ENCODE measurements around the gene SUSD3.
A peak's percentile ranks its signal among the peaks of the same experiment; 100 is the strongest.
"Not testable (repeated sequence)": the region's sequence is repeated elsewhere in the genome, so short reads cannot be mapped to it uniquely, and the experiment has no call there.

The SUSD3 gene

GRCh38 chr9:93058355-93059010 is at the start of gene SUSD3:
Gene SUSD3 (plus strand): TSS chr9:93058701. CDS start chr9:93058743, 42 bp downstream.
- peak; percentile 74 for DNase-seq

GRCh38 chr9:93009337-93010015 is 49.0 kb upstream of the SUSD3 start:
- no peak for DNase-seq

GRCh38 chr9:93010056-93010455 is 48.4 kb upstream of the SUSD3 start:
- DNase-seq: no peak

GRCh38 chr9:93010704-93011103 is 47.8 kb upstream of the SUSD3 start:
- no peak for DNase-seq

GRCh38 chr9:93011114-93011513 is 47.4 kb upstream of the SUSD3 start:
- DNase-seq: no peak

- DNase-seq: no peak
These were observed 45.3 kb upstream of the SUSD3 start for GRCh38 chr9:93012963-93013855.

GRCh38 chr9:93013856-93014582 is 44.5 kb upstream of the SUSD3 start:
- DNase-seq: no peak

GRCh38 chr9:93015190-93015589 is 43.3 kb upstream of the SUSD3 start:
- DNase-seq: not testable (repeated sequence)

- no peak for DNase-seq
These were observed 40.9 kb upstream of the SUSD3 start for GRCh38 chr9:93017621-93018020.

- no peak for DNase-seq
These were observed 38.4 kb upstream of the SUSD3 start for GRCh38 chr9:93020151-93020550.

GRCh38 chr9:93020771-93021670 is 37.5 kb upstream of the SUSD3 start:
- DNase-seq: no peak

- DNase-seq: no peak
These were observed 36.4 kb upstream of the SUSD3 start for GRCh38 chr9:93022066-93022465.

GRCh38 chr9:93022721-93023520 is 35.6 kb upstream of the SUSD3 start:
- DNase-seq: no peak

- DNase-seq: no peak
These were observed 35.0 kb upstream of the SUSD3 start for GRCh38 chr9:93023521-93023815.

- DNase-seq: no peak
These were observed 33.9 kb upstream of the SUSD3 start for GRCh38 chr9:93024646-93024910.

- DNase-seq: no peak
These were observed 33.4 kb upstream of the SUSD3 start for GRCh38 chr9:93024986-93025630.

- DNase-seq: no peak
These were observed 32.8 kb upstream of the SUSD3 start for GRCh38 chr9:93025736-93026135.

GRCh38 chr9:93026640-93027039 is 31.9 kb upstream of the SUSD3 start:
- no peak for DNase-seq

GRCh38 chr9:93027750-93028149 is 30.8 kb upstream of the SUSD3 start:
- no peak for DNase-seq

- DNase-seq: no peak
These were observed 30.0 kb upstream of the SUSD3 start for GRCh38 chr9:93028448-93029006.
